HG03521 (cell line): ENCODE results near the gene PCCA.

Source experiments
- ATAC-seq: cut with Tn5 transposase; IDR thresholded peaks from one replicate; pipeline ENCODE4 v1.9.1; 2021; ENCODE audit warnings: mild to moderate bottlenecking, moderate library complexity; ENCODE audit not compliant: unreplicated experiment

PCCA gene

GRCh38 chr13:100397627-100398026 is 308.7 kb downstream of the PCCA start:
- no peak for ATAC-seq

- ATAC-seq: no peak
Observed at GRCh38 chr13:100398360-100398759, 309.5 kb downstream of the PCCA start.

GRCh38 chr13:100399455-100399854 is 310.6 kb downstream of the PCCA start:
- ATAC-seq: no peak

- ATAC-seq: no peak
Observed at GRCh38 chr13:100403675-100404074, 314.8 kb downstream of the PCCA start.

GRCh38 chr13:100409132-100409531 is 320.2 kb downstream of the PCCA start:
- ATAC-seq: no peak

GRCh38 chr13:100423375-100423774 is 334.5 kb downstream of the PCCA start:
- no peak for ATAC-seq

GRCh38 chr13:100428986-100429385 is 340.1 kb downstream of the PCCA start:
- ATAC-seq: no peak

- no peak for ATAC-seq
Observed at GRCh38 chr13:100432611-100433010, 343.7 kb downstream of the PCCA start.

GRCh38 chr13:100433475-100433874 is 344.6 kb downstream of the PCCA start:
- no peak for ATAC-seq

- ATAC-seq: peak; percentile 80
Observed at GRCh38 chr13:100434010-100434763, 345.3 kb downstream of the PCCA start.

- no peak for ATAC-seq
Observed at GRCh38 chr13:100436099-100436498, 347.2 kb downstream of the PCCA start.

- ATAC-seq: no peak
Observed at GRCh38 chr13:100438059-100438788, 349.3 kb downstream of the PCCA start.

GRCh38 chr13:100439247-100439970 is 350.5 kb downstream of the PCCA start:
- no peak for ATAC-seq

GRCh38 chr13:100440751-100441425 is 352.0 kb downstream of the PCCA start:
- no peak for ATAC-seq

GRCh38 chr13:100442095-100442832 is 353.4 kb downstream of the PCCA start:
- ATAC-seq: no peak

- ATAC-seq: no peak
Observed at GRCh38 chr13:100443278-100443997, 354.5 kb downstream of the PCCA start.

GRCh38 chr13:100443998-100444328 is 355.1 kb downstream of the PCCA start:
- no peak for ATAC-seq

- ATAC-seq: no peak
Observed at GRCh38 chr13:100447831-100448230, 358.9 kb downstream of the PCCA start.

- no peak for ATAC-seq
Observed at GRCh38 chr13:100451923-100452322, 363.0 kb downstream of the PCCA start.

- no peak for ATAC-seq
Observed at GRCh38 chr13:100454876-100455275, 366.0 kb downstream of the PCCA start.
